Ovary (tissue), 9 donors: ENCODE data around the gene VPS4A. TPM values are rescaled to one million over a fixed set of nuclear protein-coding genes. Genes with fewer than 3 reads are reported as not detected.

ENCODE experiments used
- DNase-seq, 5 donors: peaks; one replicate each; pipeline ENCODE4 v3.0.0-alpha.2; 2019 to 2020
- H3K27ac ChIP-seq, 2 donors: fragments of 200-600 bp; one replicate each; pipeline versions ENCODE4 v1.5.1 to v1.8.0; 2019 to 2022
- H3K27me3 ChIP-seq: fragments of 200-600 bp; one replicate; pipeline ENCODE4 v1.8.0; 2022
- H3K36me3 ChIP-seq: fragments of 200-600 bp; sonication (generic); one replicate; pipeline ENCODE4 v1.5.1; 2019
- H3K4me1 ChIP-seq: one replicate; pipeline ENCODE4 v1.8.1; 2013; ENCODE audit warnings: mild to moderate bottlenecking, moderate library complexity; ENCODE audit not compliant: insufficient read depth
- H3K4me3 ChIP-seq: fragments of 200-600 bp; sonication (generic); one replicate; pipeline ENCODE4 v1.5.1; 2017
- H3K9me3 ChIP-seq, 2 donors: fragments of 200-600 bp in 1 of 2; sonication (generic) in 1 of 2; one replicate each; pipeline versions ENCODE4 v1.5.1 to v1.8.1; 2013 to 2019; ENCODE audit warnings: mild to moderate bottlenecking in 1 of 2, moderate library complexity in 1 of 2
- EP300 ChIP-seq: sonication (generic); formaldehyde crosslinking; IDR thresholded peaks from one replicate; pipeline ENCODE4 v1.6.1; 2017; ENCODE audit warnings: antibody characterized with exemption
- POLR2A ChIP-seq: fragments of 450-650 bp; IDR thresholded peaks from one replicate; pipeline ENCODE4 v1.6.1; 2017; ENCODE audit warnings: antibody characterized with exemption, mild to moderate bottlenecking, moderate library complexity
- WGBS, 3 donors: extraction: QIAGEN DNeasy Blood & Tissue Kit in 1 of 3; methylation state at CpG; one replicate each; pipeline versions ENCODE4 v1.1.5 to v1.1.7; 2013 to 2017; 5-methylcytosine and 5-hydroxymethylcytosine counted together
- intact Hi-C, 4 donors: fragments of 100-400 bp; cut with DNase I; formaldehyde crosslinking; loops; one replicate each; pipeline versions ENCODE4 v1.11.0 to v1.15.1; 2022 to 2023
- polyA plus RNA-seq, 2 donors: library from polyadenylated mRNA; stranded (reverse); fragments of 200-250 nt in 1 of 2; fragments of 350-450 nt in 1 of 2; fragmentation: Illumina TruSeq in 1 of 2; extraction: RNeasy Lipid Tissue Mini Kit (QIAGEN cat#74804) in 1 of 2; gene quantifications; one replicate each; pipeline ENCODE4 v1.2.3, GENCODE V29; 2013 to 2014
- total RNA-seq, 7 donors: library from RNA; depleted of rRNA in 2 of 7; stranded (reverse); fragments of >200 nt in 2 of 7; fragmentation: NEBNext Ultra II Directional in 3 of 7; extraction: Animal tissue kit (Norgen Biotek cat#: 25700) in 3 of 7; gene quantifications; one replicate each; pipeline versions ENCODE4 v1.1.0 to v1.2.4, GENCODE V29; 2016 to 2023
- TF ChIP-seq, protein P1 (sequence below), 3 donors: fragments of 450-650 bp in 2 of 3; fragments of 200-600 bp in 1 of 3; IDR thresholded peaks; one replicate each; pipeline versions ENCODE4 v1.5.1 to v1.8.0; 2016 to 2022; ENCODE audit warnings: antibody characterized with exemption in 3 of 3, mild to moderate bottlenecking in 1 of 3
- donor health status: DM: no; HTN: no; CAD: no; lungs with moderate emphysema.
- donor health status: DM: no; HTN: no; CAD: no.
- donor health status: Bipolar disorder and iron deficiency.
- donor health status: DM: yes; HTN: yes; CAD: no.
- donor health status: DM: no; HTN: no; CAD: no.
- donor health status: DM: yes; HTN: yes; CAD: no.

VPS4A gene
- total and polyA plus RNA-seq, 9 donors = 18.3 to 34.1 (median 29.1) TPM

- intact Hi-C loops = no loop called here
Observed at GRCh38 chr16:69363281-69363717, 52.1 kb downstream of the VPS4A start.

GRCh38 chr16:69364088-69364487 is 52.9 kb downstream of the VPS4A start:
- whole genome bisulfite sequencing, 3 donors = 80 to 90% (median 88%) methylated on average over 2 of the region's 2 CpGs
- DNase-seq = no peak
- H3K27ac ChIP-seq = no peak overlapping the region
- H3K27me3 ChIP-seq = no peaks in the 10 kb centered on the region
- no peaks in the 10 kb centered on the region for H3K4me1 ChIP-seq
- H3K36me3 ChIP-seq = no peaks in the 10 kb centered on the region
- intact Hi-C loops = no loop called here
- no peaks in the 10 kb centered on the region for H3K9me3 ChIP-seq
- no peak for TF ChIP-seq EP300
- no peak overlapping the region for H3K4me3 ChIP-seq

More at GRCh38 chr16:69363281-69363717, 52.1 kb downstream of the VPS4A start:
- TF ChIP-seq EP300 (no peak), POLR2A (no peak)
- TF ChIP-seq, protein P1, sequence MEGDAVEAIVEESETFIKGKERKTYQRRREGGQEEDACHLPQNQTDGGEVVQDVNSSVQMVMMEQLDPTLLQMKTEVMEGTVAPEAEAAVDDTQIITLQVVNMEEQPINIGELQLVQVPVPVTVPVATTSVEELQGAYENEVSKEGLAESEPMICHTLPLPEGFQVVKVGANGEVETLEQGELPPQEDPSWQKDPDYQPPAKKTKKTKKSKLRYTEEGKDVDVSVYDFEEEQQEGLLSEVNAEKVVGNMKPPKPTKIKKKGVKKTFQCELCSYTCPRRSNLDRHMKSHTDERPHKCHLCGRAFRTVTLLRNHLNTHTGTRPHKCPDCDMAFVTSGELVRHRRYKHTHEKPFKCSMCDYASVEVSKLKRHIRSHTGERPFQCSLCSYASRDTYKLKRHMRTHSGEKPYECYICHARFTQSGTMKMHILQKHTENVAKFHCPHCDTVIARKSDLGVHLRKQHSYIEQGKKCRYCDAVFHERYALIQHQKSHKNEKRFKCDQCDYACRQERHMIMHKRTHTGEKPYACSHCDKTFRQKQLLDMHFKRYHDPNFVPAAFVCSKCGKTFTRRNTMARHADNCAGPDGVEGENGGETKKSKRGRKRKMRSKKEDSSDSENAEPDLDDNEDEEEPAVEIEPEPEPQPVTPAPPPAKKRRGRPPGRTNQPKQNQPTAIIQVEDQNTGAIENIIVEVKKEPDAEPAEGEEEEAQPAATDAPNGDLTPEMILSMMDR (IDR thresholded peaks at IDR 0.05) = no peak
- Histone ChIP-seq H3K4me1 (no peaks in the 10 kb centered on the region), H3K36me3 (no peaks in the 10 kb centered on the region), H3K27ac (no peak overlapping the region), H3K27me3 (no peaks in the 10 kb centered on the region), H3K9me3 (no peaks in the 10 kb centered on the region), H3K4me3 (no peak overlapping the region)
- DNase-seq = no peak
- 86 to 93% (median 90%) methylated on average over 5 of the region's 5 CpGs for WGBS, 3 donors

DNA sequence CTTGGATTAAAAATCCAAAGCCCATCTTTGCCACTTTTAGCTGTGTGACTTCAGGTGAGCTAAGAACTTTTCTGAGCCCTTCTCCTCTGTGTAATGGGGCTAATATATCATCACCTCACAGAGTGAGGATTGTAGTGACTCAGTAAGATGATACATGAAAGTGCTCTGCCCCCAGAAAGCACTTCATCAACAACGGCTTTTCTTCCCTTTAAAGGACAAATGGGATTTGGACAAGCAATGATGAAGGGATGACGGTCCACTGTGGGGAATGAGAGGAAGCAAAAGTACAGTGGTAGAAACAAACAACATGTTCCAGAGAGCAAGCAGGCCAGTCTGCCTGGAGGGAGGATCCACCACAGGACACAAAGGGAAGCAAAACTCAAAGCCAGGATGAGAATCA is 54.8 kb downstream of the VPS4A start:
- intact Hi-C loops = no loop called here
- no peak for DNase-seq
- H3K36me3 ChIP-seq = no peaks in the 10 kb centered on the region
- TF ChIP-seq EP300 (no peak), POLR2A (no peak)
- TF ChIP-seq, protein P1 (IDR thresholded peaks at IDR 0.05) = no peak
- H3K27me3 ChIP-seq = no peaks in the 10 kb centered on the region
- H3K4me3 ChIP-seq = no peak overlapping the region
- no peaks in the 10 kb centered on the region for H3K4me1 ChIP-seq
- H3K9me3 ChIP-seq = no peaks in the 10 kb centered on the region
- WGBS, 3 donors = 75 to 83% (median 82%) methylated on average over 2 of the region's 2 CpGs
- H3K27ac ChIP-seq = no peak overlapping the region

GRCh38 chr16:69366431-69366830 is 55.3 kb downstream of the VPS4A start:
- Histone ChIP-seq H3K36me3 (no peaks in the 10 kb centered on the region), H3K4me3 (no peak overlapping the region), H3K27ac (no peak overlapping the region), H3K9me3 (no peaks in the 10 kb centered on the region), H3K27me3 (no peaks in the 10 kb centered on the region), H3K4me1 (no peaks in the 10 kb centered on the region)
- DNase-seq = no peak
- TF ChIP-seq EP300 (no peak), POLR2A (no peak)
- TF ChIP-seq, protein P1 (IDR thresholded peaks at IDR 0.05) = no peak
- intact Hi-C loops = no loop called here
- 87 to 91% (median 89%) methylated on average over 7 of the region's 7 CpGs for WGBS, 3 donors

GRCh38 chr16:69367980-69368379 is 56.8 kb downstream of the VPS4A start:
- H3K27me3 ChIP-seq = no peaks in the 10 kb centered on the region
- no peaks in the 10 kb centered on the region for H3K36me3 ChIP-seq
- no peak for TF ChIP-seq EP300
- TF ChIP-seq POLR2A = no peak
- TF ChIP-seq, protein P1 (IDR thresholded peaks at IDR 0.05) = no peak
- WGBS, 3 donors = 65 to 78% (median 71%) methylated on average over 7 of the region's 7 CpGs
- no peak overlapping the region for H3K27ac ChIP-seq
- no peak overlapping the region for H3K4me3 ChIP-seq
- H3K4me1 ChIP-seq = no peaks in the 10 kb centered on the region
- DNase-seq = no peak
- intact Hi-C loops = no loop called here
- H3K9me3 ChIP-seq = no peaks in the 10 kb centered on the region
